Stomach (tissue), 4 donors: ENCODE data around the gene KPNA4.

ENCODE experiments used
- EP300 ChIP-seq: sonication (generic); formaldehyde crosslinking; IDR thresholded peaks from one replicate; pipeline ENCODE4 v1.6.1; 2017; ENCODE audit warnings: antibody characterized with exemption
- POLR2A ChIP-seq, 4 donors: fragments of 450-650 bp; IDR thresholded peaks; one replicate each; pipeline ENCODE4 v1.6.1; 2016; ENCODE audit warnings: antibody characterized with exemption in 4 of 4, control low read depth in 2 of 4, mild to moderate bottlenecking in 1 of 4, moderate library complexity in 1 of 4
- TF ChIP-seq, protein P1 (sequence below), 7 experiments: fragments of 450-650 bp in 4 of 7; fragments of 200-600 bp in 3 of 7; sonication (generic) in 3 of 7; IDR thresholded peaks; one replicate each; pipeline ENCODE4 v1.5.1; 2016 to 2019; ENCODE audit warnings: antibody characterized with exemption in 7 of 7, control low read depth in 2 of 7, mild to moderate bottlenecking in 1 of 7

DNA sequence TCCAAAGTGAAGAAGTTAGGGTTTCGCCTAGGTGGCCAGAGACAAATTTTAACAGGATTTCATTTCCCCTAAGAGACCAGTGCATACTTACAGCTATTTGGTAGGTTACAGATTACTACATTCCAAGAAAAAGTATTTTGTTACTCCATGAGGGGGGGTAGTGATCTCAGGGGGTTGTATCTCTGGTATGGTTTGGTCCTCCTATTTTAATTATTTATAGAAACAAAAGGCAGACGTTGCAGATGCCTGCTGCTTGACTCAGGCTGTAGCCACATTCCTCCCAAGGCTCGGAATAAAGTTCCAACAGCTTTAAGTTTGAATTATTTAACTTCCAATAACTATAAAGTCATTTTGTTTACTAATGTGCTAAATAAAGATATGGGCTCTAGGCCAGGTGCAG is 114.5 kb downstream of the KPNA4 start:
- TF ChIP-seq, protein P1, sequence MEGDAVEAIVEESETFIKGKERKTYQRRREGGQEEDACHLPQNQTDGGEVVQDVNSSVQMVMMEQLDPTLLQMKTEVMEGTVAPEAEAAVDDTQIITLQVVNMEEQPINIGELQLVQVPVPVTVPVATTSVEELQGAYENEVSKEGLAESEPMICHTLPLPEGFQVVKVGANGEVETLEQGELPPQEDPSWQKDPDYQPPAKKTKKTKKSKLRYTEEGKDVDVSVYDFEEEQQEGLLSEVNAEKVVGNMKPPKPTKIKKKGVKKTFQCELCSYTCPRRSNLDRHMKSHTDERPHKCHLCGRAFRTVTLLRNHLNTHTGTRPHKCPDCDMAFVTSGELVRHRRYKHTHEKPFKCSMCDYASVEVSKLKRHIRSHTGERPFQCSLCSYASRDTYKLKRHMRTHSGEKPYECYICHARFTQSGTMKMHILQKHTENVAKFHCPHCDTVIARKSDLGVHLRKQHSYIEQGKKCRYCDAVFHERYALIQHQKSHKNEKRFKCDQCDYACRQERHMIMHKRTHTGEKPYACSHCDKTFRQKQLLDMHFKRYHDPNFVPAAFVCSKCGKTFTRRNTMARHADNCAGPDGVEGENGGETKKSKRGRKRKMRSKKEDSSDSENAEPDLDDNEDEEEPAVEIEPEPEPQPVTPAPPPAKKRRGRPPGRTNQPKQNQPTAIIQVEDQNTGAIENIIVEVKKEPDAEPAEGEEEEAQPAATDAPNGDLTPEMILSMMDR (IDR thresholded peaks at IDR 0.05): no peak
- TF ChIP-seq POLR2A (IDR thresholded peaks at IDR 0.05) (no peak), EP300 (no peak)
